Large intestine (tissue), 3 donors: ENCODE measurements around the gene COQ9. TPM values are rescaled to one million over a fixed set of nuclear protein-coding genes. Genes with fewer than 3 reads are reported as not detected.
"Not testable (repeated sequence)": the region's sequence is repeated elsewhere in the genome, so short reads cannot be mapped to it uniquely, and the experiment has no call there.

Experiments
- DNase-seq, 2 donors: peaks; one replicate each; pipeline versions ENCODE4 v3.0.0 to v3.0.0-alpha.2; 2013
- H3K27ac ChIP-seq: one replicate; pipeline ENCODE4 v1.5.1; 2013; ENCODE audit warnings: low read length
- H3K27me3 ChIP-seq: 2 replicates; pipeline ENCODE4 v1.6.1; 2013; ENCODE audit warnings: low read length; ENCODE audit not compliant: control insufficient read depth, insufficient read depth
- H3K36me3 ChIP-seq: 2 replicates; pipeline ENCODE4 v1.6.1; 2013; ENCODE audit warnings: low read length; ENCODE audit not compliant: control insufficient read depth, insufficient read depth
- H3K4me1 ChIP-seq: one replicate; pipeline ENCODE4 v1.6.1; 2013; ENCODE audit warnings: low read length; ENCODE audit not compliant: control insufficient read depth, insufficient read depth
- H3K4me3 ChIP-seq: one replicate; pipeline ENCODE4 v1.5.1; 2013; ENCODE audit warnings: low read length
- H3K9me3 ChIP-seq: one replicate; pipeline ENCODE4 v1.6.1; 2013; ENCODE audit warnings: mild to moderate bottlenecking, low read depth, low read length, moderate library complexity; ENCODE audit not compliant: control insufficient read depth
- WGBS: methylation state at CpG from one replicate; pipeline ENCODE4 v1.1.5; 2013; ENCODE audit warnings: low lambda C conversion rate; ENCODE audit not compliant: insufficient coverage; 5-methylcytosine and 5-hydroxymethylcytosine counted together
- polyA plus RNA-seq: library from polyadenylated mRNA; unstranded; fragments of 120-200 nt; gene quantifications from one replicate; pipeline ENCODE4 v1.2.1, GENCODE V29; 2013

COQ9 gene
- polyA plus RNA-seq, 1 donor: 73.0 TPM

- Histone ChIP-seq H3K9me3 (no peaks in the 10 kb centered on the region), H3K4me1 (peaks cover 52% of the 10 kb centered on the region)
- no peak for DNase-seq
These were observed 38.0 kb downstream of the COQ9 start for GRCh38 chr16:57485091-57485915.

DNA sequence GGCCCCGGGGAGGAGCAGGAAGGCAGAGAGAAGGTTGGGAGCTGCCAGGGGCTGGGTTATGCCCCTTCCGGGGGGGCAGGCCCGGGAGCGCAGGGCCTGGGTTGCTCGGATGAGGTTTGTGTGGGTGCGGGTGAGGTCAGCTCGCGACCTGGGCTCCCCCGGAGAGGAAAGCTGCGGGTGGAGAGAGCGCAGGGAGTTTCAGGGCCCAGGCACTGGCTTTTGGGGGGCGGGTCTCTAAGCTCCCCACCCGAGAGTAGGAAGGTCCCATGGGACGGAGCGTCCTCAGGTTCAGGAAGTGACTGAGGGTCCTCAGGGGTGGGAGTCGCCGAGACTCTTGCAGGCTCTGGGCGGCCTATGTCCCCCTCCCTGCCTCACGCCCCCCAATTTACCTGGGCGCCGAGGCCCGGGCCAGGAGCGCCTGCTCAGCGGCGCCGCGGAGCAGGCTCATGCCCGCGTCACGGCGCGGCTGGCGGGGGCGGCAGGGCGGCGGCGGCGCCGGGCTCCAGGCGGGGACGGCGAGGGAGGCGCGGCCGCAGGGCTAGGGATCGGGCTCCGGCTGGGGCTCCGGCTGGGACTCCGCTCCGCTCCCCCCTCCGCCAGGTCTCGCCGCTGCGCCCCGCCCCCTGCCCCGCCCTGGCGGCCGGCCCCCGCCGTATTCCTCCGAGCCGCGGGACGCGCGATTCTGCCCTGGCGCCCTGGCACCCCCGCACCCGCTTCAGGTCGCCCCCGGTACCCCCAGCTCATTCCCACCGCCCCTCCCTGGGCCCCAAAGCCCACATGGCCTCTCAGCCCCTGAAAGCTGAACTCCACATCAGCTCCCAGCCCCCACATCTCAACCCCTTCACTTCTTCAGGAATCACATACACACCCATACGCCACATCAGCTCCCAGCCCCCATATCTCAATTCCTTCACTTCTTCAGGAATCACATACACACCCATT lies 38.9 kb downstream of the COQ9 start, which contains the start of gene DOK4:
TSS of gene DOK4 (minus strand) at position 578 of the 942 bp plus-strand sequence. CDS start 6,986 bp downstream, outside the sequence.
- peak within 1 kb of the TSS; percentile 79 for H3K27ac ChIP-seq
- DNase-seq: peak; percentile 62 to 83
- peaks cover 43% of the 10 kb centered on the region for H3K4me1 ChIP-seq
- 60% methylated on average over 1 of the region's 73 CpGs for WGBS
- H3K27me3 ChIP-seq: no peaks in the 10 kb centered on the region
- peak within 1 kb of the TSS; percentile 96 for H3K4me3 ChIP-seq
- H3K9me3 ChIP-seq: no peaks in the 10 kb centered on the region
- H3K36me3 ChIP-seq: no peaks in the 10 kb centered on the region

More at GRCh38 chr16:57485091-57485915, 38.0 kb downstream of the COQ9 start:
- peak overlapping the region; percentile 79 for H3K27ac ChIP-seq
- no CpG with 5 or more reads among the region's 14 CpGs for WGBS
- peak overlapping the region; percentile 96 for H3K4me3 ChIP-seq
- H3K27me3 ChIP-seq: no peaks in the 10 kb centered on the region
- H3K36me3 ChIP-seq: peaks cover 2% of the 10 kb centered on the region

DNA sequence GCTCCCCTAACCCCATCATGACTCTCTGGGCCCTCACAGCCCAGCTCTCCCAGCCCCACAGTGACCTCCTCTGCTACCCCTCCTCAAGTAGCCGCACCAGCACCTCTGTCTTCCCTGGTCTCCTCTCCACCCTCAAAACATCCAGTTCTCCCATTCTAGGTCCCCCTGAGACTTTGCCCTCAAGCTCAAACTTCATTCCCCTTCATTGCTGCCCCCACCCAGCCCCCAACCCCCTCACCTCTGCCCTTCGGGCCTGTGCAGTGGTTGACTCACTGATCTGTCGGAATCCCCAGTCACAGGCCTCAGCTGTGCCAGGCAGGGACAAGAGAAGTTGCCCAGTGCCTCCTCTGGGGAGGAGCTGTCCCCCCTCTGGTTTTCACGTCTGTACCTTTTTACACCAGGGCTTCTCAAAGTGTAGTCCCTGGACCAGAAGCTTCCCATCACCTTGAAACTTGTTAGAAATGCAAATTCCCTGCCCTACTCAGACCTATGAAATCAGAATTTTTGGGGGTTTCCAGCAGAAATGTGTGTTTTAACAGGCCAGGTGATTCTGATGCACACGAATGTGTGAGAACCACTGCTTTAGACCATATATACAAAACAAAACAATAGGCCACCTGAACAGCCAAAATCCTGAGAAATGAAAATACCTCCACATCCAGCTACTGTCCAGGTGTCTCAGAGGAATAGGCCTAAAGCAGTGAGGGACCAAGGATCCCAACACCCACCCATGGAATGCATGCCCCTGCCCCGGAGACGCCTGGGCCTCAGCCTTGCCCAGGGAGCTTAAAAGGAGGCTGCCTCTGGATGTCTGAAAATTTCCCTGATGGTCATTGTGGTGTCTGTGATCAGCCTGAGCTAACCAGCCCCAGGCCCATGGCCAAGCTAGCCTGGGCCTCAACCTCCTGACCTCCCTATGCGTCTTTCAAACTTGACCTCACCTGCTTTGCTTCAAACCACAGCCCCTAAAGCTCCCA lies 39.9 kb downstream of the COQ9 start:
- H3K4me1 ChIP-seq: peaks cover 42% of the 10 kb centered on the region
- H3K27ac ChIP-seq: peak overlapping the region; percentile 24
- no peaks in the 10 kb centered on the region for H3K9me3 ChIP-seq
- no peaks in the 10 kb centered on the region for H3K27me3 ChIP-seq
- peak overlapping the region; percentile 33 for H3K4me3 ChIP-seq
- DNase-seq: no peak
- WGBS: no CpG with 5 or more reads among the region's 8 CpGs
- no peaks in the 10 kb centered on the region for H3K36me3 ChIP-seq

- no peaks in the 10 kb centered on the region for H3K27me3 ChIP-seq
- H3K4me3 ChIP-seq: no peak overlapping the region
- WGBS: no CpG with 5 or more reads among the region's 5 CpGs
- H3K9me3 ChIP-seq: no peaks in the 10 kb centered on the region
- no peak overlapping the region for H3K27ac ChIP-seq
- DNase-seq: no peak
- peaks cover 24% of the 10 kb centered on the region for H3K4me1 ChIP-seq
- no peaks in the 10 kb centered on the region for H3K36me3 ChIP-seq
These were observed 42.0 kb downstream of the COQ9 start for GRCh38 chr16:57489229-57489628.

GRCh38 chr16:57493767-57494166 lies 46.5 kb downstream of the COQ9 start:
- 75% methylated on average over 1 of the region's 4 CpGs for WGBS
- Histone ChIP-seq H3K27ac (no peak overlapping the region), H3K27me3 (no peaks in the 10 kb centered on the region), H3K4me3 (no peak overlapping the region), H3K9me3 (no peaks in the 10 kb centered on the region), H3K4me1 (no peaks in the 10 kb centered on the region), H3K36me3 (no peaks in the 10 kb centered on the region)
- DNase-seq: no peak

GRCh38 chr16:57497121-57497520 lies 49.8 kb downstream of the COQ9 start:
- WGBS: no CpG with 5 or more reads among the region's 13 CpGs
- no peak overlapping the region for H3K27ac ChIP-seq
- H3K36me3 ChIP-seq: no peaks in the 10 kb centered on the region
- no peaks in the 10 kb centered on the region for H3K9me3 ChIP-seq
- peaks cover 4% of the 10 kb centered on the region for H3K4me1 ChIP-seq
- H3K27me3 ChIP-seq: no peaks in the 10 kb centered on the region
- no peak overlapping the region for H3K4me3 ChIP-seq
- no peak for DNase-seq

DNA sequence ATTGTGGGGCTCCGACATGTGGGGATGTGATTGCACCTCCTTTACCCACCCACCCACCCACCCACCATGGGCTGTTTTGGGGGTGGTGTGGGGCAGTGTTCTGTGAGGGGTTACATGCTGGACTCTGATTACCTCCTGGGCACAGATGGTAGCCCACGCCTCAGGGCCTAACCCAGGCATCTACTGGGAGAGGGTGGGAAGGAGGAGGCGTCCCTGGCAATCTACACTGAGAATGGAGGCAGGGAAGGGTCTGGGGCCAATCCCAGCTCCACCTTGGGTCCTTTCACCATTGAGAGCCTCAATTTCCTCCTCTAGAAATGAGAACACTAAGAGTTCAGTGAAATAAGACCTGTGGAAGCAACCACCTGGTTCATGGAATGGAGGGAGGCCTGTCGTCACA lies 50.8 kb downstream of the COQ9 start:
- Histone ChIP-seq H3K4me3 (no peak overlapping the region), H3K36me3 (no peaks in the 10 kb centered on the region), H3K27me3 (no peaks in the 10 kb centered on the region), H3K9me3 (no peaks in the 10 kb centered on the region), H3K4me1 (peaks cover 4% of the 10 kb centered on the region), H3K27ac (no peak overlapping the region)
- no peak for DNase-seq
- WGBS: 100% methylated on average over 1 of the region's 4 CpGs

DNA sequence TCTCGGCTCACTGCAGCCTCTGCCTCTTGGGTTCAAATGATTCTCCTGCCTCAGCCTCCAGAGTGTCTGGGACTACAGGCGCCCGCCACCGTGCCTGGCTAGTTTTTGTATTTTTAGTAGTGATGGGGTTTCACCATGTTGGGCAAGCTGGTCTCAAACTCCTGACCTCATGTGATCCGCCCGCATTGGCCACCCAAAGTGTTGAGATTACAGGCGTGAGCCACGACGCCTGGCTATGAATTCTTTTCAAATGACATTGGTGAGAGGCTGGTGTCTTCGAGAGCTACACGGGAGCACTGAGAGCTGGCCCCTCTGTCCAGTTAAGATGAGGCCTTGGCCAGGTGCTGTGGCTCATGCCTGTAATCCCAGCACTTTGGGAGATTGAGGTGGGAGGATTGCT lies 52.7 kb downstream of the COQ9 start:
- H3K27ac ChIP-seq, H3K27me3 ChIP-seq, H3K4me3 ChIP-seq, H3K4me1 ChIP-seq, H3K36me3 ChIP-seq, DNase-seq, H3K9me3 ChIP-seq: not testable (repeated sequence)
- no CpG with 5 or more reads among the region's 11 CpGs for WGBS

GRCh38 chr16:57500578-57501111 lies 53.4 kb downstream of the COQ9 start:
- Histone ChIP-seq H3K36me3 (no peaks in the 10 kb centered on the region), H3K4me1 (peaks cover 4% of the 10 kb centered on the region), H3K9me3 (no peaks in the 10 kb centered on the region), H3K27ac (no peak overlapping the region), H3K4me3 (no peak overlapping the region), H3K27me3 (no peaks in the 10 kb centered on the region)
- peak in 1 of 2 donors; percentile 63 for DNase-seq
- WGBS: no CpG with 5 or more reads among the region's 9 CpGs
